Osteocyte (in vitro differentiated cells): ENCODE results near the gene RFPL3. TPM values are rescaled to one million over a fixed set of nuclear protein-coding genes. Genes with fewer than 3 reads are reported as not detected.
A peak's percentile ranks its signal among the peaks of the same experiment; 100 is the strongest.

ENCODE experiments used
- DNase-seq: peaks from one replicate; pipeline ENCODE4 v3.0.0; 2021; ENCODE audit warnings: mixed read lengths; ENCODE audit not compliant: unreplicated experiment; ENCODE audit errors: extremely low spot score
- H3K27ac Mint-ChIP-seq: one replicate; pipeline ENCODE4 v1.8.0; 2021; ENCODE audit warnings: mild to moderate bottlenecking, mixed read lengths; ENCODE audit not compliant: unreplicated experiment
- H3K27me3 Mint-ChIP-seq: one replicate; pipeline ENCODE4 v1.8.0; 2021; ENCODE audit warnings: mixed read lengths; ENCODE audit not compliant: unreplicated experiment
- H3K36me3 Mint-ChIP-seq: one replicate; pipeline ENCODE4 v1.8.0; 2021; ENCODE audit warnings: mixed read lengths; ENCODE audit not compliant: unreplicated experiment
- H3K4me1 Mint-ChIP-seq: one replicate; pipeline ENCODE4 v1.8.0; 2021; ENCODE audit warnings: mixed read lengths; ENCODE audit not compliant: unreplicated experiment
- H3K4me3 Mint-ChIP-seq: one replicate; pipeline ENCODE4 v1.8.0; 2021; ENCODE audit warnings: mild to moderate bottlenecking, moderate library complexity, mixed read lengths; ENCODE audit not compliant: unreplicated experiment
- H3K9me3 Mint-ChIP-seq: one replicate; pipeline ENCODE4 v1.8.0; 2021; ENCODE audit warnings: mixed read lengths; ENCODE audit not compliant: unreplicated experiment
- CTCF ChIP-seq: fragments of 200-600 bp; sonication (generic); IDR thresholded peaks from 2 replicates; pipeline ENCODE4 v1.5.0; 2021; ENCODE audit warnings: antibody characterized with exemption, mild to moderate bottlenecking, moderate library complexity
- total RNA-seq: library from RNA; stranded (reverse); gene quantifications from 2 replicates; pipeline ENCODE4 v1.2.1, GENCODE V29; 2021

The RFPL3 gene
- total RNA-seq, 1 donor from 2014 or later, result not detected

- Mint-ChIP-seq H3K36me3 (no peaks in the 10 kb centered on the region), H3K4me3 (no peak overlapping the region), H3K4me1 (no peaks in the 10 kb centered on the region), H3K27ac (no peak overlapping the region), H3K27me3 (no peaks in the 10 kb centered on the region), H3K9me3 (no peaks in the 10 kb centered on the region)
- no peak for TF ChIP-seq CTCF
- DNase-seq, result peak; percentile 72
Observed at GRCh38 chr22:32311551-32312071, 46.1 kb upstream of the RFPL3 start.

- no peaks in the 10 kb centered on the region for H3K36me3 Mint-ChIP-seq
- no peaks in the 10 kb centered on the region for H3K4me1 Mint-ChIP-seq
- TF ChIP-seq CTCF, result no peak
- no peak overlapping the region for H3K4me3 Mint-ChIP-seq
- H3K27me3 Mint-ChIP-seq, result no peaks in the 10 kb centered on the region
- DNase-seq, result no peak
- H3K9me3 Mint-ChIP-seq, result no peaks in the 10 kb centered on the region
- no peak overlapping the region for H3K27ac Mint-ChIP-seq
Observed at GRCh38 chr22:32312748-32313147, 44.9 kb upstream of the RFPL3 start.

GRCh38 chr22:32313532-32313931 lies 44.1 kb upstream of the RFPL3 start:
- Mint-ChIP-seq H3K4me1 (no peaks in the 10 kb centered on the region), H3K9me3 (no peaks in the 10 kb centered on the region), H3K36me3 (no peaks in the 10 kb centered on the region), H3K27ac (no peak overlapping the region), H3K4me3 (no peak overlapping the region), H3K27me3 (no peaks in the 10 kb centered on the region)
- no peak for TF ChIP-seq CTCF
- no peak for DNase-seq

- no peak overlapping the region for H3K27ac Mint-ChIP-seq
- no peaks in the 10 kb centered on the region for H3K36me3 Mint-ChIP-seq
- DNase-seq, result peak; percentile 60
- H3K4me1 Mint-ChIP-seq, result no peaks in the 10 kb centered on the region
- H3K9me3 Mint-ChIP-seq, result no peaks in the 10 kb centered on the region
- TF ChIP-seq CTCF, result no peak
- no peaks in the 10 kb centered on the region for H3K27me3 Mint-ChIP-seq
- no peak overlapping the region for H3K4me3 Mint-ChIP-seq
Observed at GRCh38 chr22:32317524-32317923, 40.1 kb upstream of the RFPL3 start.

- Mint-ChIP-seq H3K4me1 (no peaks in the 10 kb centered on the region), H3K36me3 (no peaks in the 10 kb centered on the region), H3K9me3 (no peaks in the 10 kb centered on the region), H3K4me3 (no peak overlapping the region), H3K27me3 (no peaks in the 10 kb centered on the region), H3K27ac (no peak overlapping the region)
- no peak for DNase-seq
- no peak for TF ChIP-seq CTCF
Observed at GRCh38 chr22:32318361-32318760, 39.3 kb upstream of the RFPL3 start.
